DOHH2 (cell line): ENCODE results near the gene SEMG2.

Source experiments
- CTCF ChIP-seq: fragments of 200-600 bp; sonication (generic); IDR thresholded peaks from one replicate; pipeline ENCODE4 v1.5.1; 2014; ENCODE audit warnings: antibody characterized with exemption, mild to moderate bottlenecking, low read depth, low read length; ENCODE audit not compliant: poor library complexity, severe bottlenecking
- EZH2phosphoT487 ChIP-seq: fragments of 200-600 bp; sonication (generic); IDR thresholded peaks from 2 replicates; pipeline ENCODE4 v1.6.1; 2017; ENCODE audit warnings: borderline replicate concordance, mild to moderate bottlenecking, antibody characterized with exemption, low read length, moderate library complexity, mixed read lengths

- TF ChIP-seq CTCF (no peak), EZH2phosphoT487 (no peak)
Observed at GRCh38 chr20:45263556-45264266, 42.5 kb downstream of the SEMG2 start.
